Body of pancreas (tissue), 4 donors: ENCODE data around the gene MRAS.

ENCODE experiments used
- CTCF ChIP-seq, 7 experiments: fragments of 450-650 bp in 4 of 7; fragments of 200-600 bp in 3 of 7; sonication (generic) in 3 of 7; IDR thresholded peaks; one replicate each; pipeline ENCODE4 v1.5.1; 2016 to 2019; ENCODE audit warnings: antibody characterized with exemption in 7 of 7
- POLR2A ChIP-seq, 3 donors: fragments of 450-650 bp; IDR thresholded peaks; one replicate each; pipeline ENCODE4 v1.6.1; 2016; ENCODE audit warnings: antibody characterized with exemption in 3 of 3, mild to moderate bottlenecking in 2 of 3

- TF ChIP-seq POLR2A (IDR thresholded peaks at IDR 0.05) (no peak), CTCF (IDR thresholded peaks at IDR 0.05) (no peak)
These were observed 102.5 kb downstream of the MRAS start for GRCh38 chr3:138450704-138451424.
